SIG-M5 treated with dmso at 0.1 percent for 504 hours (cell line): ENCODE results near the gene SLC52A1.
"Not testable (repeated sequence)": the region's sequence is repeated elsewhere in the genome, so short reads cannot be mapped to it uniquely, and the experiment has no call there.

Experiments
- DNase-seq: peaks from one replicate; lab custom pipeline; 2025; ENCODE audit not compliant: unreplicated experiment; lab: John Stamatoyannopoulos, UW

SLC52A1 gene

DNA sequence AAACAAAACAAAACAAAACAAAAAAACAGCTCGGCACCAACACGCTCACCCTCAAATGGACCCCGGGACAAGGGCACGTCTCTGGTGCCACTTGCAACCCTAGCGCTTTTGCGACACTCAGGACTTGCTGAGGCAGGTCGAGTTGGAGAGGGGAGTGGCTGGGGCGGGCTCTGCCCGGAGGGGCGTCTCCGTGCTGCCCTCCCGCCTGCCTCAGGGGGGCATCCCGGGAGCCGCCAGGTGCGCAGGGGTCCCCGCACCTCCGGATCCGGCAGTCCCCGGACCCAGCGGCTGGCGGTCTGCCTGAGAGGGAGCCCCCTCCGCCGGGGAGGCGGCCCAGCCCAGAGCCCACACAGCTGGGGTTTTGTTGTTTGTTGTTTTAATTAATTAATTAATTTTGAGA, at the start of gene SLC52A1:
TSS of gene SLC52A1 (minus strand) at position 112 of the 400 bp plus-strand sequence. CDS start 820 bp downstream, outside the sequence.
- DNase-seq: no peak

- no peak for DNase-seq
These were observed 45.4 kb upstream of the SLC52A1 start for GRCh38 chr17:5080591-5080990.

- peak; percentile 6 for DNase-seq
These were observed 43.1 kb upstream of the SLC52A1 start, which contains the start of gene ZFP3 for GRCh38 chr17:5078106-5079028. TSS of gene ZFP3 (plus strand) at chr17:5078467. CDS start at chr17:5091505, 13,038 bp downstream.

DNA sequence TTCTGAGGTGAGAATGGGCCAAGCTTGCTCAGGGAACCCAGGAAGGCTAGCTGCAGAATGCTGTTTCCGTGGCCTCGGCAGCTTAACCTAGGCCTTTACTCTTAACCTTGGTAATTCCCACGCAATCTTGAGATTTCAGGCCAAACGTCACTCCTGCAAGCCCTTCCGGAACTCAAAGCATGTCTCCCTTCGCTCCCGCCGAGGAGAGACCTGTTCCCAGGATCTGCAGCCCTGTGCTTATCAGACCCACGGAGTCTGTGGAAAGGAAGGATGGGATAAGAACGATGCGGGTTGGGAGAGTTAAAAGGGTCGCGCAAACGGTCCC, 42.5 kb upstream of the SLC52A1 start:
- no peak for DNase-seq

- DNase-seq: not testable (repeated sequence)
These were observed 42.0 kb upstream of the SLC52A1 start for GRCh38 chr17:5077275-5077674.

DNA sequence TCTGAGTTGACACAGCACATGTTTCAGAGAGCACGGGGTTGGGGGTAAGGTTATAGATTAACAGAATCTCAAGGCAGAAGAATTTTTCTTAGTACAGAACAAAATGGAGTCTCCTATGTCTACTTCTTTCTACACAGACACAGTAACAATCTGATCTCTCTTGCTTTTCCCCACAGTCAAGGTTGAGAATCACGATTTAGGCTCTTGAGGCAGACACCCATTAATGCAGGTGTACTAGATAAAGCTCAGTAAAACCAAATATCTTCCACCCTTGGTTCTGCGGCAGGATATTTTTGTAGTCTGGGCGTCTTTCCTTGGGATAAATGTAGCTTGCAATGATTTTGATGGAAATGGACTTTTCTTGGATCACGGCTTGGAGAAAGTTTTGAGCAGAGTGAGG, 40.2 kb upstream of the SLC52A1 start:
- not testable (repeated sequence) for DNase-seq

GRCh38 chr17:5069724-5070123, 34.5 kb upstream of the SLC52A1 start:
- no peak for DNase-seq

DNA sequence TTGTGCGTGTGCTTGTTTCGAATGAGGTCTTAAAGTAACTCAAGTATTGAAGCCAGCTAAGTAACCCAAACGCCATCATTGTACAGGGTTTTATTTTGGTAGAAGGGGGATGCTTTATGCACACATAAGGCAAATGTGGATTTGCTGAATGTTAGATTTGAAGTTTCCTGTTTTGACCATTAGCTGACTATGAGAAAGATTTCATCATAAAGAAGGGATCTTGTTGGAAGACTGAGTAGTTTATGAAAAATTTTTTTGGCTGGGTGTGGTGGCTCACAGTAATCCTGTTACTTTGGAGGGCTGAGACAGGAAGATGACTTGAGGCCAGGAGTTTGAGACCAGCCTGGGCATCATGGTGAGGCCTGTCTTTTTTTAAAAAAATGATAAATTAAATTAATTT, 33.0 kb upstream of the SLC52A1 start:
- no peak for DNase-seq

- no peak for DNase-seq
These were observed 30.1 kb upstream of the SLC52A1 start for GRCh38 chr17:5065227-5065744.

GRCh38 chr17:5055543-5055942, 20.3 kb upstream of the SLC52A1 start:
- no peak for DNase-seq

GRCh38 chr17:5050278-5050677, 15.1 kb upstream of the SLC52A1 start:
- DNase-seq: no peak

DNA sequence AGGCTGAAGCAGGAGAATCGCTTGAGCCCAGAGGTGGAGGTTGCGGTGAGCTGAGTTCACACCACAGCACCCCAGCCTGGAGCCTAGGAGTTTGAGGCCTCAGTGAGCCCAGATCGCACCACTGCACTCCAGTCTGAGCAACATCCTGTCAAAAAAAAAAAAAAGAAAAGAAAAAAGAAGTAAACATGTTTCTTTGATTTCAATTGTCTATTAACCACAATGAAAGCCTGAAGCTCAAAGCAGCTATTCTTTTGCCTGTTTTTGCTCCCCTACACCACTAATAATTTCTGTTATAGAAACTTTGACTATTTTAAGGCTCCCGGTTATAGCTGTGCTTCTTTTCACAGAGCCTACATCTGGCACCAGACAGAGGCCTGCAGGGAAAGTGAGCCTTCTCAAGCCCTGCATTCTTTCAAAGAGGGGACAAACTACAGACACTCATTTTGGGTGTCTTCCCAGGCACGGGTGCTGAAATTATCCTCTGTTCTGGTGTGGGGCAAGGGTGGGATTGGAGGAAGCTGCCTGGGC, 14.2 kb upstream of the SLC52A1 start:
- DNase-seq: no peak

DNA sequence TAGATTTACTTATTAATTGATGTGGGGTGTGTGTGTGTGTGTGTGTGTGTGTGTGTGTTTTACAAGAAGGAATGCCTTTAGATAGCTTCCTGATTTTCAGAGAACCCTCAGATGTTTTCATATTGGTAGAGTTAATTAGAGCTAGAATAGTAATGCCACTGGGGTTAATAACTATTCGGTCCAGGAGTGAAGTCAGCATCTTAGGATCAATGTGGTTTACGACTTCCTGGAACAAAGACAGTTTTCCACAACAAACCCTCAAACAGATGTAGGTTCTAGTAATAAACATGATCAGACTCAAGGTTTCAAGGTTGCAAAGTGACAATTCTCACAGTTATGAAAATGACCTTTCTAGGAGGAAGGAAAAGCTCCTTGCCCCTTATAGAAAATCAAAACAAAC, 12.2 kb upstream of the SLC52A1 start:
- no peak for DNase-seq

GRCh38 chr17:5045496-5045895, 10.3 kb upstream of the SLC52A1 start:
- DNase-seq: no peak

- DNase-seq: no peak
These were observed 9.4 kb upstream of the SLC52A1 start for GRCh38 chr17:5044630-5045029.

DNA sequence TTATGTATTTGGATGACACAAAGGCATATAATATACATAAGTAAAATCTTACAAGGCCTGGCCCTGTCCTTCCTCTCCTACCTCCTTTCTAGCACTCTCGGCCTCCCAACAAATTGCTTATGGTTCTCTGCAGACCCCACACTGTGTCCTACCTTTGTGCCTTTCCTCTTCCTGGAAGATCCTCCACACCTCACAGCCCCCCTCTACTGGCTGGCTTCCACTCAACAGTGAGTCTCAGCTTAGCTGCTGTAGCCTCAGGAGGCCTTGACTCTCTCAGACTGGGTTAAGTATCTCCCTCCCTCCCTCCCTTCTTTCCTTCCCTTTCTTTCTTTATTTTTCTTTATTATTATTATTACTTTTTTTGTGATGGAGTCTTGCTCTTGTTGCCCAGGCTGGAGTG, 8.3 kb upstream of the SLC52A1 start:
- DNase-seq: no peak

- no peak for DNase-seq
These were observed 7.2 kb upstream of the SLC52A1 start for GRCh38 chr17:5042157-5043022.

DNA sequence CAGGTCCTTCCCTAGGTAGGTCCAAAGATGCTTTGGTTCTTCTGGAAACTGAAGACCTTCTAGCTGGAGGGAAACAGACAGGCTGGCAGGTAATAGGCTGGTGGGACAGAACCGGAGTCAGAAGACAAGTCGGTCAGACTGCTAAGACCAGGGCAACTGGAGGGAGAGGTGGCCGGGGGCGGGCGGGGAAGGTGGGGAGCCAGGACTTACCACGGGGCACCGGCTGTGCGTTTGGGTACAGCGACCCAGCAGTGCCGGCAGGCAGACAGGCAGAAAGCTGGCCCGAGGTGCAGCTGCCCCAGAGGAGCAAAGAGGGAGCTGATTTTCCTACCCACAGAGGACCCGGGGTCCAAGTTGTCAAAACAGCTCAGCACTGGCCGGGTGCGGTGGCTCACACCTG, 575 bp downstream of the SLC52A1 start:
- DNase-seq: no peak

DNA sequence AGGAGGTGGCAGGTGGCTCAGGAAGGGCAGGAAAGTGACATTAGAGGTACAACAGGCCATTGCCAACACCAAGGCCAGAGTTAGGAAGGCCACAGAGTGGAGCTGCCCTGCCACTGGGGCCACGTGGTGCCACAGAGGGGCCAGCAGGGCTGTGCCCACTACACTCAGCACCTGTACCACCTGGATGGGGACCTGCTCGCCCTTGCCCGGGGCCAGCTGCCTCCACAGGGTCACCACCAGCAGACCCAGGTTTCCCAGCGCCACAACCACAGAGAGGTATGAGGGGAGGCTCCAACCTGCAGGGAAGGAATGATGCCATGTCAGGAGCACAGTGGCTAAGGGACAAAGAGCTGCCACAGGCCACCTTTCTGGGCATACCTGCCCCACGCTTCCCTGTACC, 1.2 kb downstream of the SLC52A1 start:
- no peak for DNase-seq

DNA sequence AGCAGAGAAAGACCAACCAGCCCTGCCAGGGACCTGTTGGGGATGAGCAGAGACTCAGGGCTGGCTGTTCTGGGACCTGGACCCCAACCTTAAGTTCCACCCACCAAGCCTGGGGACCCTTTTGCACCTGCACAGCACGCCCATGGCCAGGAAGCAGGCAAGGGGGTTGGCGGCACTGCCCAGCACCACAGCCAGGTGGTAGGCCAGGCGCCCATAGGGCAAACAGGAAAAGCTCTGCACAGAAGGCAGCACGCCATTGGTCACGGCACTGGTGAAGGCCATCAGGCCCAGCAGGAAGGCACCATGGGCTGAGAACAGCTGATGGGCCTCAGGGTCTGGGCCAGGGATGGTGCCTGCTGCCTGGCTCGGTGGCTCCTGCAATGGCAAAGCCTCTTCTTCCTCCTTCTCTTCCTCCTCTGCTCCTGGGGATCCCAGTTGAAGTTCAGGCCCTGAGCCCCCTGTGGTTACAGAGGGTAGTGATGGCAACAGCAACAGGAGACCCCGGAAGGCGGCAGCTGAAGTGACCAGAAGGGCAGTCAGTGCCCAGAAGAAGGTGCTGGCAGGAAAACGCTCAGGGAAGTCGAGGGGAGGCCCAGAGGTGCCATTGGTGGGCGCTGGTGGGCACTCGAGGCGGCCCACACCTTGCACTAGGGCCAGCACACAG, 1.7 kb downstream of the SLC52A1 start:
- DNase-seq: no peak

DNA sequence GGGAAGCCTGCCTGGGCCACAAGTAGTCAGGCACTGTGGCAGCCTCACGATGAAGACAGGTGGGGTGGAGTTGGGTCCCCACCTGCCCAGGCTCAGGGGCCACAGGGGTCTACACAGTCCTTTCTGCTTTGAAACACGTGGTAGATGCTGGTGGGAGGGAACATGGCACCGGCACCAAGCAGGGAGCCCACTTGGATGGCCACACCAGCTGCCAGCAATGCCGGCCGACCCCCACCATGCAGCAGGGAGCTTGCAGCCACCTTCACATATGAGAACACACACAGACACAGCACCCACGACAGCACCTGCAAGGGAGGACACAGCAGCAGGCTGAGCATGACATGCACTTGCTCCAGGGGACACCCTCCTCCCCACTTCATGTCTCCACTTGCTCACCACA, 2.4 kb downstream of the SLC52A1 start:
- no peak for DNase-seq
